GM12872 (cell line): ENCODE results near the gene SMARCA2.

ENCODE experiments used
- CTCF ChIP-seq: IDR thresholded peaks from 3 replicates; pipeline ENCODE4 v1.5.1; 2011; ENCODE audit warnings: low read depth, mild to moderate bottlenecking, low read length, moderate library complexity; ENCODE audit not compliant: insufficient read depth

SMARCA2 gene

GRCh38 chr9:1996156-1996555 is 19.0 kb upstream of the SMARCA2 start:
- TF ChIP-seq CTCF, result no peak

- no peak for TF ChIP-seq CTCF
Measured at GRCh38 chr9:1997646-1998045, 17.5 kb upstream of the SMARCA2 start.

GRCh38 chr9:1998111-1998510 is 17.0 kb upstream of the SMARCA2 start:
- TF ChIP-seq CTCF, result no peak

- TF ChIP-seq CTCF, result no peak
Measured at GRCh38 chr9:2000314-2000713, 14.8 kb upstream of the SMARCA2 start.

- no peak for TF ChIP-seq CTCF
Measured at GRCh38 chr9:2008372-2008771, 6.8 kb upstream of the SMARCA2 start.

- TF ChIP-seq CTCF, result no peak
Measured at GRCh38 chr9:2012347-2012746, 2.8 kb upstream of the SMARCA2 start.

GRCh38 chr9:2013743-2014475 is 1.2 kb upstream of the SMARCA2 start:
- TF ChIP-seq CTCF, result no peak
